ENCODE measurements around the gene KCTD15. TPM values are rescaled to one million over a fixed set of nuclear protein-coding genes. Genes with fewer than 3 reads are reported as not detected.

Gene KCTD15
- total RNA-seq, 1 donor from 2014 or later = 9.9 TPM

- DNase-seq = no peak
- H3K9me3 ChIP-seq (replicated peaks) = no peaks in the 10 kb centered on the region
- peaks cover 79% of the 10 kb centered on the region for H3K27me3 ChIP-seq (ENCODE audit: low read depth)
- no peak overlapping the region for H3K4me3 ChIP-seq
- intact Hi-C loops (cut with micrococcal nuclease) = no loop called here
- no peak overlapping the region for H3K27ac ChIP-seq (replicated peaks)
- no peaks in the 10 kb centered on the region for H3K36me3 ChIP-seq
- no peak for TF ChIP-seq CTCF (IDR thresholded peaks at IDR 0.05; ENCODE audit: borderline replicate concordance)
- no peaks in the 10 kb centered on the region for H3K4me1 ChIP-seq
Measured at GRCh38 chr19:33788676-33789075, 8.0 kb upstream of the KCTD15 start.

- TF ChIP-seq CTCF (IDR thresholded peaks at IDR 0.05; ENCODE audit: borderline replicate concordance) = no peak
- Histone ChIP-seq H3K36me3 (no peaks in the 10 kb centered on the region), H3K4me1 (peaks cover 7% of the 10 kb centered on the region), H3K4me3 (no peak overlapping the region), H3K27me3 (ENCODE audit: low read depth) (peaks cover 80% of the 10 kb centered on the region), H3K9me3 (replicated peaks) (no peaks in the 10 kb centered on the region), H3K27ac (replicated peaks) (no peak overlapping the region)
- DNase-seq = no peak
- intact Hi-C loops (cut with micrococcal nuclease) = no loop called here
Measured at GRCh38 chr19:33789344-33789743, 7.3 kb upstream of the KCTD15 start.

GRCh38 chr19:33794683-33795369, 1.8 kb upstream of the KCTD15 start:
- Histone ChIP-seq H3K4me1 (peaks cover 56% of the 10 kb centered on the region), H3K27me3 (ENCODE audit: low read depth) (peaks cover 60% of the 10 kb centered on the region), H3K36me3 (no peaks in the 10 kb centered on the region), H3K4me3 (peak overlapping the region; percentile 88), H3K9me3 (replicated peaks) (no peaks in the 10 kb centered on the region), H3K27ac (replicated peaks) (peak overlapping the region; percentile 98)
- intact Hi-C loops (cut with micrococcal nuclease) = no loop called here
- DNase-seq = peak; percentile 40
- no peak for TF ChIP-seq CTCF (IDR thresholded peaks at IDR 0.05; ENCODE audit: borderline replicate concordance)

GRCh38 chr19:33795370-33796163, 1.1 kb upstream of the KCTD15 start:
- intact Hi-C loops (cut with micrococcal nuclease) = no loop called here
- H3K36me3 ChIP-seq = no peaks in the 10 kb centered on the region
- peak; percentile 92 for TF ChIP-seq CTCF (IDR thresholded peaks at IDR 0.05; ENCODE audit: borderline replicate concordance)
- no peaks in the 10 kb centered on the region for H3K9me3 ChIP-seq (replicated peaks)
- peaks cover 63% of the 10 kb centered on the region for H3K4me1 ChIP-seq
- peak overlapping the region; percentile 98 for H3K27ac ChIP-seq (replicated peaks)
- H3K27me3 ChIP-seq (ENCODE audit: low read depth) = peaks cover 57% of the 10 kb centered on the region
- DNase-seq = peak; percentile 88
- H3K4me3 ChIP-seq = peak overlapping the region; percentile 88

GRCh38 chr19:33797802-33798671, 1.4 kb downstream of the KCTD15 start:
- peaks cover 33% of the 10 kb centered on the region for H3K27me3 ChIP-seq (ENCODE audit: low read depth)
- peak; percentile 79 for DNase-seq
- peaks cover 4% of the 10 kb centered on the region for H3K36me3 ChIP-seq
- H3K27ac ChIP-seq (replicated peaks) = peak overlapping the region; percentile 98
- peaks cover 71% of the 10 kb centered on the region for H3K4me1 ChIP-seq
- no peak for TF ChIP-seq CTCF (IDR thresholded peaks at IDR 0.05; ENCODE audit: borderline replicate concordance)
- intact Hi-C loops (cut with micrococcal nuclease) = no loop called here
- H3K4me3 ChIP-seq = peak overlapping the region; percentile 88
- H3K9me3 ChIP-seq (replicated peaks) = no peaks in the 10 kb centered on the region

Measured in left ventricle myocardium inferior (tissue), 1 donor.